ENCODE measurements around the gene CDC14A. TPM values are rescaled to one million over a fixed set of nuclear protein-coding genes. Genes with fewer than 3 reads are reported as not detected.

Gene CDC14A, protein sequence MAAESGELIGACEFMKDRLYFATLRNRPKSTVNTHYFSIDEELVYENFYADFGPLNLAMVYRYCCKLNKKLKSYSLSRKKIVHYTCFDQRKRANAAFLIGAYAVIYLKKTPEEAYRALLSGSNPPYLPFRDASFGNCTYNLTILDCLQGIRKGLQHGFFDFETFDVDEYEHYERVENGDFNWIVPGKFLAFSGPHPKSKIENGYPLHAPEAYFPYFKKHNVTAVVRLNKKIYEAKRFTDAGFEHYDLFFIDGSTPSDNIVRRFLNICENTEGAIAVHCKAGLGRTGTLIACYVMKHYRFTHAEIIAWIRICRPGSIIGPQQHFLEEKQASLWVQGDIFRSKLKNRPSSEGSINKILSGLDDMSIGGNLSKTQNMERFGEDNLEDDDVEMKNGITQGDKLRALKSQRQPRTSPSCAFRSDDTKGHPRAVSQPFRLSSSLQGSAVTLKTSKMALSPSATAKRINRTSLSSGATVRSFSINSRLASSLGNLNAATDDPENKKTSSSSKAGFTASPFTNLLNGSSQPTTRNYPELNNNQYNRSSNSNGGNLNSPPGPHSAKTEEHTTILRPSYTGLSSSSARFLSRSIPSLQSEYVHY
- 2.2 and 2.8 TPM in 2 replicates for polyA plus RNA-seq (2012; rRNA removed)
- 3.1 and 3.7 TPM in 2 replicates for polyA plus RNA-seq (2012; cell fraction: cytosol; rRNA removed)
- 3.1 and 6.3 TPM in 2 replicates for polyA plus RNA-seq (2012; cell fraction: nucleus; rRNA removed)

DNA sequence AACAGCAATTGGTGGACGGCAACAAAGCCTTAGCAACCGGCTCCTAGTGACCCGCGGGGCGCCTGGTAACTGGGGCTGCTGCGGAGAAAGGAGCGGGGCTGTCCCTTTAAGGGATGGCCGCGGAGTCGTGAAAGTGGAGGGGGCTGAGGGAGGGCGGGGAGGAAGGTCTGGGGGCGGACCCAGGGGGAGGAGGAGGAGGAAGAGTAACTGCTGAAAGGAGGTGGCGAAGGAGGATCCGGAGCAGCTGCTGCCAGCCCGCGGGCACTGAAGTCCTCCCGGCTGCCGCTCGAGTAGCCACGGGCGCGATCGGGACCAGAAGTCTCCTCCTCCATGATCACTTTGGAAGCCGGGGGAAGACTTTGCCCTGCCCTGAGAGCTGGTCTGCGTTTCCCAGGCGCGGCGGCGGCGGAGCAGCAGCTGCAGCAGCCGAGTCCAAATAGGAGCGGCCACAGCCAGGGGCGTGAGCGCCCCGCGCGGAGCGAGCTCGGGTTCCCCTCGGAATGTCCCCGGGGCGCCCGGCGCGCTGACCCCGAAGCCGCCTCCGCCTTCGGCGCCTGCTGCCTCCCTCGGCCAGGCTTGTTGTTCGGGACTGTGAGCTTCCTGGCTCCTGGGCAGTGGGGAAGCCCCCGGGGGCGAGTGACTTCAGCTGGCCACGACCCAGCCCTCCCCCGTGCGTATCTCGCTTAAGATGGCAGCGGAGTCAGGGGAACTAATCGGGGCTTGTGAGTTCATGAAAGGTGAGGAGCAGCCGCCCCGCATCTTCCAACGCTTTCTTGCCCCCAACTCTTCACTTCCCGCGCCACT lies at the start of gene CDC14A:
Gene CDC14A (plus strand): TSS at position 240 of the 804 bp plus-strand sequence. CDS start 449 bp downstream, at position 689.
- CTCF ChIA-PET = interaction anchor here (0.6 to 2.6 kb wide), 8 partner anchors 10 to 516 kb away, joined by 3 to 16 read pairs (median 3); no protein-coding TSS in a partner anchor
- no peaks in the 10 kb centered on the region for H3K9me3 ChIP-seq
- WGBS (ENCODE audit: low lambda C conversion rate) = 0% methylated on average over 26 of the region's 65 CpGs
- TF ChIP-seq, protein P1, sequence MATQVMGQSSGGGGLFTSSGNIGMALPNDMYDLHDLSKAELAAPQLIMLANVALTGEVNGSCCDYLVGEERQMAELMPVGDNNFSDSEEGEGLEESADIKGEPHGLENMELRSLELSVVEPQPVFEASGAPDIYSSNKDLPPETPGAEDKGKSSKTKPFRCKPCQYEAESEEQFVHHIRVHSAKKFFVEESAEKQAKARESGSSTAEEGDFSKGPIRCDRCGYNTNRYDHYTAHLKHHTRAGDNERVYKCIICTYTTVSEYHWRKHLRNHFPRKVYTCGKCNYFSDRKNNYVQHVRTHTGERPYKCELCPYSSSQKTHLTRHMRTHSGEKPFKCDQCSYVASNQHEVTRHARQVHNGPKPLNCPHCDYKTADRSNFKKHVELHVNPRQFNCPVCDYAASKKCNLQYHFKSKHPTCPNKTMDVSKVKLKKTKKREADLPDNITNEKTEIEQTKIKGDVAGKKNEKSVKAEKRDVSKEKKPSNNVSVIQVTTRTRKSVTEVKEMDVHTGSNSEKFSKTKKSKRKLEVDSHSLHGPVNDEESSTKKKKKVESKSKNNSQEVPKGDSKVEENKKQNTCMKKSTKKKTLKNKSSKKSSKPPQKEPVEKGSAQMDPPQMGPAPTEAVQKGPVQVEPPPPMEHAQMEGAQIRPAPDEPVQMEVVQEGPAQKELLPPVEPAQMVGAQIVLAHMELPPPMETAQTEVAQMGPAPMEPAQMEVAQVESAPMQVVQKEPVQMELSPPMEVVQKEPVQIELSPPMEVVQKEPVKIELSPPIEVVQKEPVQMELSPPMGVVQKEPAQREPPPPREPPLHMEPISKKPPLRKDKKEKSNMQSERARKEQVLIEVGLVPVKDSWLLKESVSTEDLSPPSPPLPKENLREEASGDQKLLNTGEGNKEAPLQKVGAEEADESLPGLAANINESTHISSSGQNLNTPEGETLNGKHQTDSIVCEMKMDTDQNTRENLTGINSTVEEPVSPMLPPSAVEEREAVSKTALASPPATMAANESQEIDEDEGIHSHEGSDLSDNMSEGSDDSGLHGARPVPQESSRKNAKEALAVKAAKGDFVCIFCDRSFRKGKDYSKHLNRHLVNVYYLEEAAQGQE (IDR thresholded peaks at IDR 0.05; ENCODE audit: low read depth, low read length) = no peak
- TF ChIP-seq, protein P2, sequence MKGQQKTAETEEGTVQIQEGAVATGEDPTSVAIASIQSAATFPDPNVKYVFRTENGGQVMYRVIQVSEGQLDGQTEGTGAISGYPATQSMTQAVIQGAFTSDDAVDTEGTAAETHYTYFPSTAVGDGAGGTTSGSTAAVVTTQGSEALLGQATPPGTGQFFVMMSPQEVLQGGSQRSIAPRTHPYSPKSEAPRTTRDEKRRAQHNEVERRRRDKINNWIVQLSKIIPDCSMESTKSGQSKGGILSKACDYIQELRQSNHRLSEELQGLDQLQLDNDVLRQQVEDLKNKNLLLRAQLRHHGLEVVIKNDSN (IDR thresholded peaks at IDR 0.05; ENCODE audit: borderline replicate concordance, low read depth) = no peak
- TF ChIP-seq, protein P3, sequence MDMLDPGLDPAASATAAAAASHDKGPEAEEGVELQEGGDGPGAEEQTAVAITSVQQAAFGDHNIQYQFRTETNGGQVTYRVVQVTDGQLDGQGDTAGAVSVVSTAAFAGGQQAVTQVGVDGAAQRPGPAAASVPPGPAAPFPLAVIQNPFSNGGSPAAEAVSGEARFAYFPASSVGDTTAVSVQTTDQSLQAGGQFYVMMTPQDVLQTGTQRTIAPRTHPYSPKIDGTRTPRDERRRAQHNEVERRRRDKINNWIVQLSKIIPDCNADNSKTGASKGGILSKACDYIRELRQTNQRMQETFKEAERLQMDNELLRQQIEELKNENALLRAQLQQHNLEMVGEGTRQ (IDR thresholded peaks at IDR 0.05; ENCODE audit: borderline replicate concordance, low read depth, low read length) = no peak
- TF ChIP-seq, protein P4, sequence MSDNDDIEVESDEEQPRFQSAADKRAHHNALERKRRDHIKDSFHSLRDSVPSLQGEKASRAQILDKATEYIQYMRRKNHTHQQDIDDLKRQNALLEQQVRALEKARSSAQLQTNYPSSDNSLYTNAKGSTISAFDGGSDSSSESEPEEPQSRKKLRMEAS (IDR thresholded peaks at IDR 0.05; ENCODE audit: low read depth) = peak; percentile 36; the same call in 1 of the 2 replicates
- TF ChIP-seq SMC3 (IDR thresholded peaks at IDR 0.05; ENCODE audit: low read depth, low read length) (0 out of 2 replicates have a peak, but pooled peaks have one; percentile 7), RFX5 (IDR thresholded peaks at IDR 0.05; ENCODE audit: low read length) (0 out of 2 replicates have a peak, but pooled peaks have one; percentile 45), RAD21 (IDR thresholded peaks at IDR 0.05; ENCODE audit: low read length) (no peak), MEF2A (IDR thresholded peaks at IDR 0.05; ENCODE audit: borderline replicate concordance, low read depth) (no peak), MXI1 (IDR thresholded peaks at IDR 0.05; ENCODE audit: low read depth, low read length) (peak; percentile 84), SIN3A (IDR thresholded peaks at IDR 0.05; ENCODE audit: borderline replicate concordance, low read depth, low read length) (no peak), YY1 (IDR thresholded peaks at IDR 0.05; ENCODE audit: low read depth) (peak; percentile 54), EZH2phosphoT487 (IDR thresholded peaks at IDR 0.05; ENCODE audit: borderline replicate concordance, low read depth) (no peak), CHD2 (IDR thresholded peaks at IDR 0.05; ENCODE audit: low read length, partially characterized antibody) (no peak), NRF1 (IDR thresholded peaks at IDR 0.05; ENCODE audit: low read depth, low read length) (no peak), TAF1 (IDR thresholded peaks at IDR 0.05; ENCODE audit: borderline replicate concordance, low read depth, low read length) (peak; percentile 58; the same call in 1 of the 2 replicates), TCF12 (IDR thresholded peaks at IDR 0.05) (0 out of 2 replicates have a peak, but pooled peaks have one; percentile 10), NFIC (IDR thresholded peaks at IDR 0.05; ENCODE audit: borderline replicate concordance) (no peak), RXRA (IDR thresholded peaks at IDR 0.05; ENCODE audit: borderline replicate concordance, low read depth) (no peak)
- TF ChIP-seq, protein P5, sequence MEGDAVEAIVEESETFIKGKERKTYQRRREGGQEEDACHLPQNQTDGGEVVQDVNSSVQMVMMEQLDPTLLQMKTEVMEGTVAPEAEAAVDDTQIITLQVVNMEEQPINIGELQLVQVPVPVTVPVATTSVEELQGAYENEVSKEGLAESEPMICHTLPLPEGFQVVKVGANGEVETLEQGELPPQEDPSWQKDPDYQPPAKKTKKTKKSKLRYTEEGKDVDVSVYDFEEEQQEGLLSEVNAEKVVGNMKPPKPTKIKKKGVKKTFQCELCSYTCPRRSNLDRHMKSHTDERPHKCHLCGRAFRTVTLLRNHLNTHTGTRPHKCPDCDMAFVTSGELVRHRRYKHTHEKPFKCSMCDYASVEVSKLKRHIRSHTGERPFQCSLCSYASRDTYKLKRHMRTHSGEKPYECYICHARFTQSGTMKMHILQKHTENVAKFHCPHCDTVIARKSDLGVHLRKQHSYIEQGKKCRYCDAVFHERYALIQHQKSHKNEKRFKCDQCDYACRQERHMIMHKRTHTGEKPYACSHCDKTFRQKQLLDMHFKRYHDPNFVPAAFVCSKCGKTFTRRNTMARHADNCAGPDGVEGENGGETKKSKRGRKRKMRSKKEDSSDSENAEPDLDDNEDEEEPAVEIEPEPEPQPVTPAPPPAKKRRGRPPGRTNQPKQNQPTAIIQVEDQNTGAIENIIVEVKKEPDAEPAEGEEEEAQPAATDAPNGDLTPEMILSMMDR (IDR thresholded peaks at IDR 0.05) = no peak
- TF ChIP-seq, protein P6, sequence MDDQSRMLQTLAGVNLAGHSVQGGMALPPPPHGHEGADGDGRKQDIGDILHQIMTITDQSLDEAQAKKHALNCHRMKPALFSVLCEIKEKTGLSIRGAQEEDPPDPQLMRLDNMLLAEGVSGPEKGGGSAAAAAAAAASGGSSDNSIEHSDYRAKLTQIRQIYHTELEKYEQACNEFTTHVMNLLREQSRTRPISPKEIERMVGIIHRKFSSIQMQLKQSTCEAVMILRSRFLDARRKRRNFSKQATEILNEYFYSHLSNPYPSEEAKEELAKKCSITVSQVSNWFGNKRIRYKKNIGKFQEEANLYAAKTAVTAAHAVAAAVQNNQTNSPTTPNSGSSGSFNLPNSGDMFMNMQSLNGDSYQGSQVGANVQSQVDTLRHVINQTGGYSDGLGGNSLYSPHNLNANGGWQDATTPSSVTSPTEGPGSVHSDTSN (IDR thresholded peaks at IDR 0.05) = no peak

More for the DNA sequence above, at the start of gene CDC14A:
- no peaks in the 10 kb centered on the region; the same call in 1 of the 2 replicates for H4K20me1 ChIP-seq (ENCODE audit: insufficient read depth)
- POLR2A ChIA-PET = interaction anchor here (0.9 to 2.3 kb wide), 3 partner anchors 11 to 103 kb away, joined by 3 to 10 read pairs (median 6); partner anchors contain the start of genes DBT and RTCA
- DNase-seq = peak; percentile 95
- no peaks in the 10 kb centered on the region for H3K27me3 ChIP-seq (ENCODE audit: insufficient read depth)
- H2AFZ ChIP-seq (ENCODE audit: low read depth) = peak within 1 kb of the TSS; percentile 98
- peak within 1 kb of the TSS; percentile 80 to 93 for H3K4me3 ChIP-seq (ENCODE audit: low read depth in 2 of 2, low read length in 1 of 2)
- H3K27ac ChIP-seq (ENCODE audit: low read depth in 2 of 2, low read length in 1 of 2) = peak within 1 kb of the TSS; percentile 91 to 95
- peak within 1 kb of the TSS; percentile 90 for H3K4me2 ChIP-seq
- H3K36me3 ChIP-seq (replicated peaks in 1 of 2; ENCODE audit: control insufficient read depth in 1 of 2, insufficient read depth in 2 of 2, low read length in 1 of 2) = no peaks in the 10 kb centered on the region
- peaks cover 11 to 19% of the 10 kb centered on the region in 2 experiments; a peak in 3 of 4 replicates for H3K4me1 ChIP-seq (ENCODE audit: control insufficient read depth in 1 of 2, insufficient read depth in 2 of 2, low read depth in 1 of 2, low read length in 1 of 2)
- no peaks in the 10 kb centered on the region for H3K9me2 ChIP-seq
- H3K9ac ChIP-seq = peak within 1 kb of the TSS; percentile 87
- peaks cover 15% of the 10 kb centered on the region for H3F3A ChIP-seq (replicated peaks; ENCODE audit: insufficient read depth)
- peaks cover 37% of the 10 kb centered on the region for H3K79me2 ChIP-seq (ENCODE audit: insufficient read depth)

Data from SK-N-SH (cell line).